NCI-H2227 (cell line): ENCODE data around the gene SLC6A18.
"Not testable (repeated sequence)": the region's sequence is repeated elsewhere in the genome, so short reads cannot be mapped to it uniquely, and the experiment has no call there.

Experiments
- DNase-seq: peaks from one replicate; lab custom pipeline; 2025; ENCODE audit not compliant: unreplicated experiment; lab: John Stamatoyannopoulos, UW

Gene SLC6A18

DNA sequence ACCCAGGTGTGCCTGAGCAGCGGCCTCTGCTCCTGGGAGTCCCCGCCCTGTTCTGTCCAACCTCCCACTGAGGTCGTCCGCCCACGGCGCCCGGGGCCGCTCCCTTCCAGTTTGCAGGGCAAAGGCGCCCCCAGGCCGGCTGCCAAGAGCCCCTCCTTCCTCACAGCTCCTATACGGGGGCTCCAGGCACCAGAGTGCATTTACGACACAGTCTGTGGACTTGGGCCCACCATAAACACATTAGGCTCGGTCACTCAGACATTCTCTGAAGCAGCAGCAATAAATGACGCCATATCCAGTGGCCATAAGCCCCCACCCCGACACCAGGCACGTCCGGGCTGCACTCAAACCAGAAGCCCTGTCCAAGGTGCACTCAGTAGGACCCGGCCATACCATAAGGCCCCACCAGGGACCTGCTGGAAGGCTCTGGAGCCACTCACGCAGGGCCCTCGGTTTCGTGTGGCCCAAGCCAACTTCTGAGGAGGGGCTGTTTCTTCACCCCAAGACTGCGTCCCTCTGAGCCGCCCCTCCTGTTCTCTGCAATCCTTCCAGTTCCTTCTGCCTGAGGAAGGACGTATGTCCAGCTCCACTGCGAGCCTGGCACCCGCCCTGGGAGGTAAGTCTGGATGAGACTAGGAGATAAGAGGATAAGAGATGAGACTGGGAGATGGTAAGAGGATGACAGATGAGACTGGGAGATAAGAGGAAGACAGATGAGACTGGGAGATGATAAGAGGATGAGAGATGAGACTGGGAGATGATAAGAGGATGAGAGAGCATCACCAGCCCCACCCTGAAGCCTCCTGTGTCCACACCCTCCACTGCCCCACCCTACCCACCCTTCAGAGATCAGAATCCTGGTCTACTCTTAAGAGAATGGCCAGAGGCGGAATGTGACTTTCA, 26.7 kb downstream of the SLC6A18 start:
- DNase-seq, result no peak

DNA sequence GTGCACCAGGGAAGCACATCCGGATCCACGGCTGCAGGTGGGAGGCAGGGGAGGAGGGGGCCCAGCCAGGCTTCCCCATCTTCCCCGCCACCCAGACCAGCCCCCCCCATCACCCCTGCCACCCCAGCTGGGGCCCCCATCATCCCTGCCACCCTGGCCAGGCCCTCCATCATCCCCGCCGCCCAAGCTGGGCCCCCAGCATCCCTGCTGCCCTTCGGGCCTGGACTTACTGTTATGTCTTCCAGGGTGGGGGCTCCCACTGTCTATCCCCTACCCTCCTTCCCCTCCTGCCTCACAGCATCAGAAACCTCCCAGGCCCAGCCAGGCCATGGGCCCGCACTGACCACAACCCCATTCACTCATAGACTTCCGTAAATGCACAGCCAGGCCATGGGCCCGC, 27.5 kb downstream of the SLC6A18 start:
- DNase-seq, result no peak

DNA sequence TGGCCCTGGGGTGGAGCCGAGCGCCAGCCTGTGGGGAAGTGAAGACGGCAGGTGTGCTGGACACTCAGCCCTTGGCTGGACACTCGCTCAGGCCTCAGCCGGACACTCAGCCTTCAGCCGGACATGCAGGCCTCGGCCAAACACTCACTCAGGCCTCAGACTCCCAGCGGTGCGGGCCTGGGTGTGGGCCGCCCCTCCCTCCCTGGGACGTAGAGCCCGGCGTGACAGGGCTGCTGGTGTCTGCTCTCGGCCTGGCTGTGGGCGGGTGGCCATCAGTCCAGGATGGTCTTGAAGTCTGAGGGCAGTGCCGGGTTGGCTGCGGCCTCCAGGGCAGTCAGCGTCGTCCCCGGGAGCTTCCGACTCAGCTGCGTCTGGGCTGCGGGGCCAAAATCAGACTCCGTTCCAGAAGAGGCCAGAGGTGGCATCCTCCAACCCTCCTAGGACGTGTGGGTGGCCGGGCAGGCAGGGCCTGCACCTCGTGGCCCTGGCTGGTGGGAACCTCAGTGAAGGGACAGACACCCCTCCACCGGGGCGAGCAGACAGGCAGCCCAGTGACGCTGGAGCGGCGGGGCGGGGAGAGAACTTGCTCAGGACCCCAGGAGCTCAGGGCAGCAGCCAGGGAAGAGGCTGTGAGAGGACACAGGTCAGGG, 28.4 kb downstream of the SLC6A18 start:
- no peak for DNase-seq

DNA sequence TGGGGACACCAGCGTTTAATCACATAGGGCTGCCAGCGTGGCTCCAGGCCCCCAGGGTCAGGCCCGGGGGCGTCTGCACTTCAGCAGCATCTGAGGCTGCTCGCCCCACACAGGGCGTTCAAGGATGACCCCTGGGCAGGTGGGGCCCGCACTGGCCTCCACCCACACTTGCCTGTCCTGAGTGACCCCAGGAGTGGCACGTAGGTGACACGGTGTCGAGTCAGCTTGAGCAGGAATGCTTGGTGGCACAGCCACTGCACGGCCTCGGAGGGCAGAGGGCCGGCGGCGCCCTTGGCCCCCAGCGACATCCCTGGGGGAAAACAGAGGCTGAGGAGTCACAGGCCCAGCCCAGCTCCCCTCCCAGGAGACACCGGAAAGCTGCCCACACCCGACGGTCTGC, 29.0 kb downstream of the SLC6A18 start:
- no peak for DNase-seq

DNA sequence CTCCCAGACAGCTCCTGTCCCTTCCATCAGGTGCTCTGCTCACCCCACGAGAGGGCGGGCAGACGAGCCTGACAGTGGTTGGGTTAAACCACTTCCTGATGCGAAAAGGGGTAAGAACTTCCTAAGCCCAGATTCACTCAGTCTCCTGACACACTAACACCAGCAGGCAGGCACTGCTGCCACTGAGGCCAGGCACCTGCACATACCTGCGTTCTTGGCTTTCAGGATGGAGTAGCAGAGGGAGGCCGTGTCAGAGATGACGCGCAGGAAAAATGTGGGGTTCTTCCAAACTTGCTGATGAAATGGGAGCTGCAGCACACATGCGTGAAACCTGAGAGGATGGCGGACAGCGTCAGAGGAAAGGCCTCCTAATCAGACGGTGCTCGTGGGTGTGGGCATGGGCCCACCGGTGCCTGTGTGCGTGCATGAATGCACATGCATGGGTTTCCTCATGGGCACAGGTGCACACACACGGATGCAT, 29.9 kb downstream of the SLC6A18 start:
- DNase-seq, result no peak

DNA sequence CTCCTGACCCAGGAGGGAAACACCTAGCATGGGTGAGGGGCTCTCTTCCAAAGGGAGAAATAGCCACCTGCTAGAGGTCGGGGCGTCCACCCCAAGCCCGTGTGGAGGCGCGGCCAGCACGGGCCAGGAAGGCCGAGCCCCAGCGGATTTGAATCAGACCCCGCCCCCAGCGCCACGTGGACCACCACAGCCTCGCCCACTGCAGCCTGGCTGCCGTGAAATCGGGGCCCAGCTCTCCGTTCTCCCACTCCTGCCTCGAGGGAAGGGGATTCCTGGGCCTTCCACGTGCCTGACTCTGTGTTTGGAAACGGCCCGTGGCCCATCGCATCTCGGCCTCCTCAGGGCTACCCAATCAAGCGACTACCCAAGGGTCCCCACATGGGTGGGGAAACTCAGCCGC, 31.6 kb downstream of the SLC6A18 start:
- DNase-seq, result no peak

DNA sequence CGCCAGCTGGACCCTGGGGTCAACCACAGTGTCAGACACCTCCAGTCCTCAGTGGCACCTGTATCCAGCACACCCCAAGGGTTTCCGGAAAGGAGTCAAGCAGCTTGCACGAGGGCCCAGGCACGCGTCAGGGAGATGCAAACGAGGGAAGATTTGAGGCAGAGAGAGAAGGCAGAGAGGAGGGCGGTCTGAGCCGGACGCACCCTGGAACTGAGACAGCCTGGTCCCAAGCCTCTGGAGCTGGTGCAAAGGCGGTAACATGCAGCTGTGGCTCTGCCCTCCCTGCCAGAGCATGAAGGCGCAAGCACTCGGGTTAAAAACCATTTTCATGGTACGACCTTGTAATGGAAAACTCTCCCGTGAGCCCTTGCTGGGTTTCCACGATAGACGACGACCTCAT, 32.2 kb downstream of the SLC6A18 start:
- no peak for DNase-seq

DNA sequence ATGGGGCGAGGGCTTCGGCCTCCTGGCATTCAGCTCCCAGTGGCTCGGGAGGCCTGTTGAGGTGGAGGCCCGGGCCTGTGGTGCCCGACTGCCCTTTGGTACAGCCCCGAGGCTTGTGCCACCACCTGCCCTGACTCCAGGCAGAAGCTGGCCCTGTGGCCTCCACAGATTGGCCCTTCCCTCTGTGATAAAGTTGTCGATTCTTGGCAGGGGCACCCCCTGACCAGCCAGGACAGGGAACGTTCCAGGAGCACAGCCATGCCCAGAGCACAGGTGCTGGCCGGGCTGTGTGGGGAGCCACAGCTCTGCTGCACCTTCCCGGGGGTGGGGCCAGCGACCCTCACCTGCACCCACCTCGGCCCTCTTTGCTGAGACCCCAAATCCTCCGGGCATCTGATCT, 32.7 kb downstream of the SLC6A18 start:
- DNase-seq, result no peak

DNA sequence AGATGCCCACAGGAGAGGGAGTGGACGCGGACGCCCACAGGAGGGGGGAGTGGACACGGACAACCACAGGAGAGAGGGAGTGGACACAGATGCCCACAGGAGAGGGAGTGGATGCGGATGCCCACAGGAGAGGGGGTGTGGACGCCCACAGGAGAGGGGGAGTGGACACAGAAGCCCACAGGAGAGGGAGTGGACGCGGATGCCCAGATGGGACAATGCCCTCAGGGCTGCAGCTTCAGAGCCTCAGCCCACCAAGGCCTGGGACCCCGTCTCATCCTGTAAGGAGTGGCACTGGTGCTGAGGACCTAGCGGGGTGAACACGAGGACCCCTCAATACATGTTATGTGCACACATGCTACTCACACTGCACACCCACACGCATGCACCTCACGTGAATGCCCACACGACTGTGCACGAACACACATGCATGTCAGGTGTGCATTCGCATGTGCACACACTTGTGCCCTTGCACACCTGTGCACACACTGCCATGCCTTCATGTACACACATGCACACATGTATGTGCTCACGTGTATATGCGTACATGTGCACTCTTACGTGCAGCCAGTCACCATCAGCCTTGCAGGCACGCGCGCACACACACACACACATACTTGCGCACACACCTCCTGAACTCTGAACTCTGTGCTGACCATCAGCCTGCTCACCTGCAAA, 34.8 kb downstream of the SLC6A18 start:
- DNase-seq, result no peak

DNA sequence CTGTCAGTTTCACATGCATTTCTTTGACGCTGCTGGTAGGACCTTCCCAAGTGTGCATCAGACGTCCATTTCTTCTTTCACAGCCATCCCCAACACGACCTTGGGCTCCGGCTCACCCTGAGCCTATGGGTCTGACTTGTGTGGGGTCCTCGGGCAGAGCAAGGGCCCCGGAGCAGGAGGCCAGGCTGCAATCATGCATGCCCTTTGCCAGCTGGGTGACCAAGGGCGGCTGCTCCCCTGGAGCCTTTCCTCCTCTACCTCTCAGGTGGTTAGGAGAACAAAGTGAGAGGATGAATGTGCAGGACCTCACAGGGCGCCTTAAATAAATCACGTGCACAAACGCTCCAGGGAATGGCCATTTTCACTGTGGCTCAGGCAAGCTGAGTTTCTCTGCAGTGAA, 36.5 kb downstream of the SLC6A18 start:
- DNase-seq, result no peak

DNA sequence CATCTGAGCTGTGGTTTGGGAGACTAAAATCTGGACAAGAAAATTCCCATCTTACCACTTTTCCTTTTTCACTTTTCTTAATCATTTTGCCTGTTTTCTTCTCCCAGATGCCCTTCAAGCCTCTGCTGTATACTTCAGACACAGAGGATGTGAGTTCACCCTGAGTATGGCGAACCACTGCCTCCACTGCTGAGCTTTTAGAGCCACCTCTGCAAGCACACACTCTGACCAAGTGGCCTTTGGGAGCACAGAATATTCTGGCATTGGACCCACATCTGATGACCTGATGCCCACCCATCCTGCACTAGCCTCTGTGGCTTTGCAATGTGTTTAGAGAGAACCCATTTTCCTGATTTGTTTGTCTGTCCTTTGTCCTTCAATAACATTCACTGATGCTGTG, 37.2 kb downstream of the SLC6A18 start:
- DNase-seq, result peak; percentile 50

DNA sequence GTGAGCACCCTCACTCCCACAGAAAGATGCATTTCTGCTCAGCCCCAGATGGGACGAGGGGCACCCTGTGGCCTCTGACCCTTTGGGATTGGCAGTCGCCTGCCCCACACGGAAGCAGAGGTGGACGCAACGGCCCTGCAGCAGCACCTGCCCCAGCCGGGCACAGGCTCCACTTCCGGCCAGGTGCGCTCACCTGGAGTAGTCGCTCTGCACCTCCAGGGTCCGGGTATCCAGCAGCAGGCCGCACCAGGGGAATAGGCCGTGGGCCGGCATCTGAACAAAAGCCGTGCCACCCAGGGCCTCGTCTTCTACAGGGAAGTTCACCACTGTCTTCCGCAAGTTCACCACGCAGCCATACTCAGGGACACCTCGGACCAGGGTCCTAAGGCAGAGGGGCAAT, 39.0 kb downstream of the SLC6A18 start:
- DNase-seq, result no peak

DNA sequence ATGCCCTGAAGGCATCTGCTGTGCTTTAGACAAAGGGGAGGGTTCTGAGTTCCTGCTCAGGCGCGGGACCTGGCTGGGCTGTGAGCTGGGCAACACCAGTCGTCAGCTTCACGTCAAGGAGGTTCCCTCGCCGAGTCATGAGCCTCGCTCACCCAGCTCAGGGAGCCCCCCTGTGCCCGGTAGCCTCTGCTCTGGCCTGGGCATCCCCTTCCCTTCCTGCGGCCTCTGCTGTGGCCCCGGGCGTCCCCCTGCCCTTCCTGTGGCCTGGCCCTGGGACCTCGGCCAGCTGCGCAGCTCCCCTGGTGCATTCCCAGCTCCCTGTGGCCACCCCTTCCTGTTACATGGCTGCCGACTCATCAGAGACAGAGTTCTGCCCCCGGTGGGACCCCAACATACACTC, 39.8 kb downstream of the SLC6A18 start:
- DNase-seq, result no peak

DNA sequence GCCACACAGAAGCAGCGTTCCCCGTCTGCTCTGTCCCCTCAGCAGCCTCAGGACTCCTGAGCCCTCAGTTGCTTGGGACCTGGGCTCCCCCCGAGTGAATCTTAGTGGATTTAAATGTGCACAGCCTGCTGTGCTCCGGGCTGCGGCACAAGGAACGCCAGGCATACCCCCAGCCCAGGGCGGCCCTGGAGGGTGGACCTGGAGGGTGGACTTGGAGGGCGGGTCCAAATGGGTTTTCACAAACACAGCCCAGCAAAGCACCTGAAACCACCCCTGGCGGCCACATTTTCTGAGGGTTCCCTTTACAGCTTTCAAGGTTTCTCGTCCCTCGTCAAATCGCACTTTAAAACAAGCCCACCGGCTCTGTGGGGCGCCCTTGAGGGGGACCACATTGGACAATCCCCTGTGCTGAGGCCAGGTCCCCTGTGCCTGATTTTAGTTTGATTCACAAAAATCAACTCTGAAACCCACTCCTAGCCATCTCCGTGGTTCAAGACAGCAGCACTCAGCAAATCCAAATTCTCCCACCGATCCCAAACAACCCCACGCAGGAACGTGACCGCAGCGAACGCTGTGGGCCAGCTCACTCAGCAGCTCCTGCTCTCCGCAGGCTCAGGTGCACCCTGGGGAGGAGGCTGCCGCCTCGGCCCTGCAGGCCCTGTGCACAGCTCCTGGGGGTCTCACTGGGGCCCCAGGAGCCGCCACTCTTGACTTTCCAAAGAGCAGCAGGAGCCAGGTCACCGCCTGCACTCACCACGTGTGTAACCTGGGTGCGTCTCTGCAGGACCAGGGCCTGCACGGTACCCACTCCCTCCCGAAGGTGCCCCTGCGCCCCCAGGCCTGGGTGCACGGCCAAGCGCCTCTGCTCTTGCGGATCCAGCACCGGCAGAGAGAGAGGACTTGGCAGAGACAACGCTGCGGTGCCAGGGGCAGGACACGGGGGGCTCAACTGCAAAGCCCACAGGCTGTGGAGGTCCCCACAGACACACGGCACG, 40.6 kb downstream of the SLC6A18 start:
- DNase-seq, result no peak

DNA sequence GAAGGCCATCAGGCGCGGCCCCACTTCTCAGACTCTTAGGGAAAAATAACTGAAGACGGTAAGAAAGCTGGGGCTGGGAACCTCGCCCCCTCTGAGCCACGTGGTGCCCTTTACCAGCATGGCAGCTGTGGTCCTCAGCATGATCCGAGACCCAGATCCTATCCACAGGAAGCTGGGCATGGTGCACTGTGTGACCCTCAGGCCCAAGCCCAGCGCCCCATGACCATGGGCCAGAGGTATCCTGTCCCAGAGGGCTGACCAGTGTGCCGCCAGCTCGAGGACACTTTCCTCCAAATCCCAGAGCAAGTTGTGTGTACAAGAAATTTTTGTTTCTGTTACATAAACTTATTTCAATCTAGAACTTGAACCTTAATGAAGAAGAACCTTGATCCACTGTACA, 41.6 kb downstream of the SLC6A18 start:
- DNase-seq, result no peak

DNA sequence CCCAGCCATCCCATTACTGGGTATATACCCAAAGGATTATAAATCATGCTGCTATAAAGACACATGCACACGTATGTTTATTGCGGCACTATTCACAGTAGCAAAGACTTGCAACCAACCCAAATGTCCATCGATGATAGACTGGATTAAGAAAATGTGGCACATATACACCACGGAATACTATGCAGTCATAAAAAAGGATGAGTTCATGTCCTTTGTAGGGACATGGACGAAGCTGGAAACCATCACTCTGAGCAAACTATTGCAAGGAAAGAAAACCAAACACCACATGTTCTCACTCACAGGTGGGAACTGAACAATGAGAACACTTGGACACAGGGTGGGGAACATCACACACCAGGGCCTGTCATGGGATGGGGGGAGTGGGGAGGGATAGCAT, 42.3 kb downstream of the SLC6A18 start:
- DNase-seq, result not testable (repeated sequence)

DNA sequence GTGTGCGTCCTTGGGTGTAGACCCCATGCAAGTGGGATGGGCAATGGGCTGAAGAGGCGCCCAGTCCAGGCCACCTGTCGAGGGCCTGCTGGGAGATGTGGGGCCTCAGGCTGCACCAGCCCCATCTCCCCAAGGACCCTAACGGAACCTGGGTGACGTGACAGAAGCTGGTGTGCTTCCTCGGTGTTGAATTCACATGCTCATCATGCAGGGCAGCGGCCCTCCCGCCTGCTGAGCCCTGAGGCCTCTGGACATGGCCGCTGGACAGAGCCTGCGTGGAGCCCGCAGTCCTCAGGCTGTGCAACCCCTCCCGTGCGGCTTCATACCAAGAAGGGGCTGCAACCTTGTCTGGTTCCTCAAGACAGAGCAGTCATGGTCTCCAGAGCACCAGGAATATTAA, 42.9 kb downstream of the SLC6A18 start:
- DNase-seq, result no peak

DNA sequence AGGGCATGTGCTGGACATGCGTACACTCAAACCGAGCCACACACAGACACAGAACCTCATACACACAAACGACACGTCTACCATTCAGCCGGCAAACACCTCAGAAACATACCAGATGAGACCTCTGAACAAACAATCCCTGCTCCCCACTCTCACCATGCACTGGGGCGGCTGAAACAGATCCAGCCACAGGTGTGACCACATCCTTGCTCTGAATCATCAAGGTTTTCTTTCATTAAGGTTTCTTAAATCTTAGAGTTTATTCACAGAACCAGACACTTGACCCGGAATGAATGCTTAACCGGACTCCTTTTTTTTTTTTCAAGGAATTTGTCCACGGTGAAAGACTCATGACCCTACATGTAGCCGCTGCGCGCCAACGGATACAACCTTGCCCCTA, 43.5 kb downstream of the SLC6A18 start:
- no peak for DNase-seq

DNA sequence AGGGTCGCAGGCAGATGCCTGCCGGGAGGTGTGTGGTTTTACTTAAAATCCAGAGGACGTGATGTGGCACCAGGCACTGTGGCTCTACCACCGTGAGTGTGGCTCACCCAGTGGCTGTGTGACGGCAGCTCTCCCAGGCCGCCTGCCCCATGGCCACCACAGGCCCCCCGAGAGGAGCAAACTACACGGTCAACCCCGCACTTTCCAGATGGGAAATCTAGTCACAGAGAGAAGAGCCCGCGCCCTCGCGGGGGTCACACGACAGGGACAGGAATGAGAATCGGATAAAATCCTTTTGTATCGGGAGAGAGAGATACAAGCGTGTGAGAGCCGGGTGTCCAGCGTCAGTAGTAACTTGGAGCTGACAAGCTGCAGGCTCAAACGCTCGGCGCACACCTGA, 45.2 kb downstream of the SLC6A18 start:
- DNase-seq, result no peak
